H1 (cell line): ENCODE results near the gene ADRM1. TPM values are rescaled to one million over a fixed set of nuclear protein-coding genes. Genes with fewer than 3 reads are reported as not detected.

Source experiments
- CTCF ChIA-PET: fragments of 300-600 bp; sonication (Branson Sonifier 250); formaldehyde crosslinking; loops from one replicate; lab custom pipeline; 2021; ENCODE audit not compliant: partially characterized antibody; lab: Charles Lee
- POLR2A ChIA-PET: fragments of 300-600 bp; sonication (Branson Sonifier 250); formaldehyde crosslinking; loops from one replicate; lab custom pipeline; 2021; ENCODE audit warnings: inconsistent platforms; ENCODE audit not compliant: partially characterized antibody; lab: Charles Lee
- DNase-seq, 2 experiments: peaks; one replicate each; pipeline versions ENCODE4 v3.0.0 to v3.0.0-alpha.2; 2010 to 2022; ENCODE audit warnings: low spot score in 2 of 2, low read depth in 1 of 2, mixed read lengths in 1 of 2
- FAIRE-seq: peaks from 2 replicates; lab custom pipeline; 2011; peaks lifted over from hg19 to GRCh38; lab: Jason Lieb, UNC
- H2AFZ ChIP-seq: 2 replicates; pipeline ENCODE4 v1.8.1; 2012; ENCODE audit warnings: low read length, inconsistent platforms
- H2AK5ac ChIP-seq: 2 replicates; pipeline ENCODE4 v1.6.1; 2013; ENCODE audit warnings: low read depth, low read length
- H2BK120ac ChIP-seq: replicated peaks from 2 replicates; pipeline ENCODE3; 2013; ENCODE audit warnings: low read depth, low read length, inconsistent platforms
- H2BK12ac ChIP-seq: 2 replicates; pipeline ENCODE4 v1.6.1; 2013; ENCODE audit warnings: low read depth, low read length
- H2BK15ac ChIP-seq: 2 replicates; pipeline ENCODE4 v1.6.1; 2013; ENCODE audit warnings: low read length
- H2BK20ac ChIP-seq: 2 replicates; pipeline ENCODE4 v1.6.1; 2013; ENCODE audit warnings: low read length
- H2BK5ac ChIP-seq: 2 replicates; pipeline ENCODE4 v1.6.1; 2013; ENCODE audit warnings: low read depth, low read length
- H3K14ac ChIP-seq: 2 replicates; pipeline ENCODE4 v1.6.1; 2013; ENCODE audit warnings: inconsistent platforms; ENCODE audit not compliant: insufficient read length
- H3K18ac ChIP-seq: 2 replicates; pipeline ENCODE4 v1.6.1; 2013; ENCODE audit warnings: low read length; ENCODE audit errors: extremely low read depth
- H3K23ac ChIP-seq: 2 replicates; pipeline ENCODE4 v1.6.1; 2013; ENCODE audit warnings: inconsistent platforms; ENCODE audit not compliant: insufficient read length
- H3K23me2 ChIP-seq: 2 replicates; pipeline ENCODE4 v1.6.1; 2013; ENCODE audit warnings: low read depth, low read length
- H3K27ac ChIP-seq: 2 replicates; pipeline ENCODE4 v1.6.1; 2011; ENCODE audit warnings: low read depth, low read length, inconsistent platforms
- H3K27me3 ChIP-seq, 4 experiments: replicated peaks in 1 of 4; 1 replicate in 1 of 4; 2 replicates in 3 of 4; pipeline versions ENCODE4 v1.6.1 to v1.8.1; 2011 to 2013; ENCODE audit warnings: low read length in 3 of 4, mild to moderate bottlenecking in 3 of 4, inconsistent platforms in 2 of 4, mixed read lengths in 2 of 4, moderate library complexity in 1 of 4; ENCODE audit not compliant: control insufficient read depth in 3 of 4, insufficient read depth in 3 of 4; ENCODE audit errors: extremely low read depth in 1 of 4
- H3K36me3 ChIP-seq, 4 experiments: 2 replicates each; pipeline versions ENCODE4 v1.6.1 to v1.8.1; 2011 to 2013; ENCODE audit warnings: mild to moderate bottlenecking in 4 of 4, low read length in 3 of 4, moderate library complexity in 2 of 4, control low read depth in 1 of 4, inconsistent platforms in 1 of 4; ENCODE audit not compliant: insufficient read depth in 4 of 4, control insufficient read depth in 2 of 4
- H3K4ac ChIP-seq: replicated peaks from 2 replicates; pipeline ENCODE3; 2013; ENCODE audit warnings: low read length, low read depth, mixed read lengths, inconsistent platforms; ENCODE audit not compliant: insufficient read length
- H3K4me1 ChIP-seq, 4 experiments: replicated peaks in 1 of 4; 1 replicate in 1 of 4; 2 replicates in 3 of 4; pipeline versions ENCODE4 v1.6.1 to v1.8.1; 2011 to 2013; ENCODE audit warnings: low read length in 3 of 4, inconsistent platforms in 2 of 4, mixed read lengths in 1 of 4; ENCODE audit not compliant: insufficient read depth in 4 of 4, control insufficient read depth in 3 of 4
- H3K4me2 ChIP-seq, 2 experiments: 2 replicates each; pipeline versions ENCODE4 v1.6.1 to v1.8.1; 2011 to 2013; ENCODE audit warnings: low read depth in 2 of 2, low read length in 2 of 2, control low read depth in 1 of 2, inconsistent platforms in 1 of 2, mild to moderate bottlenecking in 1 of 2; ENCODE audit not compliant: insufficient read depth in 1 of 2
- H3K4me3 ChIP-seq, 4 experiments: fragments of 200-600, 300-600 bp in 1 of 4; sonication (generic), shearing (Covaris generic), sonication (Bioruptor Twin) in 1 of 4; 2 replicates each; pipeline versions ENCODE4 v1.5.1 to v1.8.1; 2011 to 2016; ENCODE audit warnings: low read length in 4 of 4, low read depth in 3 of 4, control low read depth in 2 of 4, inconsistent platforms in 2 of 4, mild to moderate bottlenecking in 2 of 4, mixed read lengths in 1 of 4, moderate library complexity in 1 of 4; ENCODE audit not compliant: insufficient read depth in 2 of 4; ENCODE audit errors: extremely low read depth in 1 of 4
- H3K56ac ChIP-seq: replicated peaks from 2 replicates; pipeline ENCODE3; 2013; ENCODE audit warnings: low read depth, mild to moderate bottlenecking, mixed read lengths, low read length, inconsistent platforms; ENCODE audit not compliant: insufficient read length
- H3K79me1 ChIP-seq: 2 replicates; pipeline ENCODE4 v1.6.1; 2013; ENCODE audit warnings: low read depth, low read length, control low read depth
- H3K79me2 ChIP-seq, 2 experiments: 2 replicates each; pipeline versions ENCODE4 v1.6.1 to v1.8.1; 2012 to 2013; ENCODE audit warnings: low read length in 2 of 2, mild to moderate bottlenecking in 2 of 2, inconsistent platforms in 1 of 2; ENCODE audit not compliant: insufficient read depth in 2 of 2, control insufficient read depth in 1 of 2
- H3K9ac ChIP-seq, 4 experiments: replicated peaks in 1 of 4; 1 replicate in 1 of 4; 2 replicates in 3 of 4; pipeline versions ENCODE4 v1.6.1 to v1.8.1; 2011 to 2013; ENCODE audit warnings: low read depth in 3 of 4, low read length in 3 of 4, control low read depth in 2 of 4, mild to moderate bottlenecking in 2 of 4, moderate library complexity in 2 of 4, inconsistent platforms in 1 of 4; ENCODE audit errors: extremely low read depth in 1 of 4
- H3K9me3 ChIP-seq, 2 experiments: 2 replicates each; pipeline versions ENCODE4 v1.6.1 to v1.8.1; 2012 to 2013; ENCODE audit warnings: mild to moderate bottlenecking in 2 of 2, moderate library complexity in 2 of 2, control low read depth in 1 of 2, inconsistent platforms in 1 of 2, low read depth in 1 of 2, low read length in 1 of 2, mixed read lengths in 1 of 2; ENCODE audit not compliant: insufficient read depth in 2 of 2
- H4K20me1 ChIP-seq, 2 experiments: replicated peaks in 1 of 2; 2 replicates each; pipeline versions ENCODE3 to v1.8.1; 2011 to 2013; ENCODE audit warnings: inconsistent platforms in 2 of 2, low read length in 2 of 2, mild to moderate bottlenecking in 1 of 2; ENCODE audit not compliant: insufficient read depth in 2 of 2, control insufficient read depth in 1 of 2
- H4K5ac ChIP-seq: 2 replicates; pipeline ENCODE4 v1.6.1; 2013; ENCODE audit warnings: low read length, low read depth, mixed read lengths, inconsistent platforms; ENCODE audit not compliant: insufficient read length
- H4K8ac ChIP-seq: 2 replicates; pipeline ENCODE4 v1.8.0; 2013; ENCODE audit warnings: mild to moderate bottlenecking, moderate library complexity, low read length, inconsistent platforms; ENCODE audit not compliant: insufficient read depth; ENCODE audit errors: extremely low read depth
- H4K91ac ChIP-seq: replicated peaks from 2 replicates; pipeline ENCODE3; 2013; ENCODE audit warnings: low read length, mixed read lengths, inconsistent platforms; ENCODE audit not compliant: insufficient read length
- GTF2F1 ChIP-seq: IDR thresholded peaks from 2 replicates; pipeline ENCODE4 v1.6.1; 2012; ENCODE audit warnings: low read depth, low read length, improper control_type of control experiment, borderline replicate concordance
- WGBS, 2 experiments: shearing (Covaris generic) in 1 of 2; methylation state at CpG; one replicate each; pipeline versions ENCODE4 v1.1.6 to v1.1.7; 2013 to 2015; ENCODE audit warnings: low lambda C conversion rate in 2 of 2, mixed read lengths in 2 of 2, inconsistent platforms in 1 of 2, low coverage in 1 of 2, missing lambda C conversion rate in 1 of 2; ENCODE audit not compliant: insufficient replicate concordance in 2 of 2, insufficient coverage in 1 of 2, insufficient read length in 1 of 2; ENCODE audit errors: extremely low coverage in 1 of 2, missing lambda C conversion rate in 1 of 2; 5-methylcytosine and 5-hydroxymethylcytosine counted together
- polyA plus RNA-seq, 7 experiments: library from polyadenylated mRNA; depleted of rRNA in 3 of 7; stranded (reverse) in 5 of 7; unstranded in 2 of 7; fragments of >200 nt in 5 of 7; fragments of 200-250 nt in 2 of 7; gene quantifications; 1 replicate in 5 of 7; 2 replicates in 1 of 7; 4 replicates in 1 of 7; pipeline versions ENCODE4 v1.2.1 to v1.2.3, GENCODE V29; 2011 to 2013; ENCODE audit warnings: missing spikeins in 2 of 7, mixed read lengths in 2 of 7
- total RNA-seq: library from RNA; stranded (reverse); fragmentation: NEBNext Ultra II Directional; extraction: Animal tissue kit (Norgen Biotek cat#: 25700); gene quantifications from 2 replicates; pipeline ENCODE4 v1.2.1, GENCODE V29; 2021

Gene ADRM1
- total and polyA plus RNA-seq, 2 of the 8 experiments (the other 6 are each of a cell fraction or from before 2014, with no cell fraction given), result 126 to 214 TPM

- Histone ChIP-seq H3K14ac (no peak overlapping the region), H4K8ac (no peak overlapping the region), H3K4ac (no peak overlapping the region), H2AK5ac (no peak overlapping the region), H2BK20ac (no peak overlapping the region), H3K79me2 (peaks cover 6 to 18% of the 10 kb centered on the region in 2 experiments; a peak in 3 of 4 replicates), H4K91ac (no peak overlapping the region), H3K9ac (no peak overlapping the region), H3K27me3 (no peaks in the 10 kb centered on the region), H3K9me3 (no peaks in the 10 kb centered on the region), H2BK12ac (no peak overlapping the region), H3K56ac (no peak overlapping the region), H3K4me3 (no peak overlapping the region), H3K23me2 (no peaks in the 10 kb centered on the region; the same call in 1 of the 2 replicates), H2BK5ac (no peak overlapping the region), H3K18ac (no peak overlapping the region), H3K4me2 (no peak overlapping the region), H2BK120ac (no peak overlapping the region), H3K4me1 (peaks cover 0 to 6% (median 1%) of the 10 kb centered on the region in 4 experiments; a peak in 5 of 7 replicates), H2BK15ac (no peak overlapping the region), H3K27ac (no peak overlapping the region), H3K36me3 (peaks cover 37 to 91% (median 76%) of the 10 kb centered on the region in 4 experiments), H3K23ac (no peak overlapping the region), H3K79me1 (peaks cover 11% of the 10 kb centered on the region), H2AFZ (no peak overlapping the region), H4K5ac (no peak overlapping the region), H4K20me1 (peaks cover 23 to 42% of the 10 kb centered on the region in 2 experiments)
- ChIA-PET POLR2A (interaction anchor here (1.2 to 14.6 kb wide), 8 partner anchors 10 to 79 kb away, joined by 3 to 170 read pairs (median 23); partner anchors contain the start of genes LAMA5 and RPS21), CTCF (interaction anchor here (0.6 to 2.0 kb wide), 6 partner anchors 12 to 84 kb away, joined by 3 to 8 read pairs (median 3); no protein-coding TSS in a partner anchor)
- FAIRE-seq (no peak), DNase-seq (no peak)
- TF ChIP-seq GTF2F1, result no peak
- 91% methylated on average over 21 of the region's 26 CpGs; no CpG with 5 or more reads in 1 of the 2 experiments for WGBS, 2 experiments
Measured at GRCh38 chr20:62309198-62309944, 6.6 kb downstream of the ADRM1 start.
